HFF-Myc (cell line): ENCODE results near the gene MAP2K7.

Source experiments
- DNase-seq: peaks from one replicate; pipeline ENCODE4 v3.0.0-alpha.2; 2011; ENCODE audit warnings: low read depth; ENCODE audit errors: extremely low read depth
- H3K4me3 ChIP-seq: replicated peaks from 2 replicates; pipeline ENCODE4 v1.5.1; 2011; ENCODE audit warnings: low read depth, mild to moderate bottlenecking, control low read depth, low read length
- TF ChIP-seq, protein P1 (sequence below): IDR thresholded peaks from 2 replicates; pipeline ENCODE4 v1.5.1; 2012; ENCODE audit warnings: mild to moderate bottlenecking, low read depth, low read length, control low read depth; ENCODE audit errors: missing control alignments

MAP2K7 gene

DNA sequence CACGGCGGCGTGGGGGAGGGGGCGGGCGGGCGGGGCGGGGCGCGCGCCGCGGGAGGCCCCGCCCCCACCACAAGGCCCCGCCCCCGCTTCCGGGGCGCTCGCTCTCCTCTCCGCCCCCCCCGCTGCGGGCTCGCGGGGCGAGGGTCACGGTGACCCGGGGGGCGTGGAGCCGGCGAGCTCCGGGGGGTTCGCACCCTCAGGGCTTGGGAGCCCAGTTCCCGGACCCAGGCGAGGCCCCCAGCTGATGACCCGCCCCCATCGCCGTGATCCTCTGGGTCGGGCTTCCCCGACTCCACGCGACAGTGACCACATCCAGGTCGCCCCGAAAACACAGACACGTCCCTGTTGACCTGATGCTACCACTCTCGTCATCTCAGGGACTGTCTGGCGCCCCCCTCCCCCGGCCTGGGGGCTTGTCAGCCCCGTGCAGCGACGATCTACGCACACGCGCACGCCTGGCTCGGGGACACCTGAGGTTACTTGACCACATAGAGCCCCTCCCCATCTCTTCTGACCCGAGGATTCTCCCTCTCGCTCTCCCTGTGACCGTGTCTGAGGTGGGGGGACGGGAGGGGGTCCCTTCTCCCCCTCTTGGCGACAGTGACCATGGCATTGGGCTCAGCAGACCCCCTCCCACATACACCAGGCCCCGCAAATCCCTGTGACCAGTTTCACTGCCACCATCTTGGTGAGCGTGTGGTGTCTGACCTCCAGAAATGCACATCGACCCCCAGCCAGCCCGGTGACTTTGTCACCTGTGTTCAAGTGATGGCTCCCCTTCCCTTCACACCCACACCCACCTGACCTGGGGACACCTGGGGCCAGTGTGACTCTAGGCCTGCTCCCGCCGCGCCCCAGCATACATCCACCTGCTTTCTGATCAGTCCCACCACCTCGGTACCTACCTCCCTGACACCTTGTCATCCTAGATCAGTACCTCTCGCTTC is 670 bp downstream of the MAP2K7 start:
- TF ChIP-seq, protein P1, sequence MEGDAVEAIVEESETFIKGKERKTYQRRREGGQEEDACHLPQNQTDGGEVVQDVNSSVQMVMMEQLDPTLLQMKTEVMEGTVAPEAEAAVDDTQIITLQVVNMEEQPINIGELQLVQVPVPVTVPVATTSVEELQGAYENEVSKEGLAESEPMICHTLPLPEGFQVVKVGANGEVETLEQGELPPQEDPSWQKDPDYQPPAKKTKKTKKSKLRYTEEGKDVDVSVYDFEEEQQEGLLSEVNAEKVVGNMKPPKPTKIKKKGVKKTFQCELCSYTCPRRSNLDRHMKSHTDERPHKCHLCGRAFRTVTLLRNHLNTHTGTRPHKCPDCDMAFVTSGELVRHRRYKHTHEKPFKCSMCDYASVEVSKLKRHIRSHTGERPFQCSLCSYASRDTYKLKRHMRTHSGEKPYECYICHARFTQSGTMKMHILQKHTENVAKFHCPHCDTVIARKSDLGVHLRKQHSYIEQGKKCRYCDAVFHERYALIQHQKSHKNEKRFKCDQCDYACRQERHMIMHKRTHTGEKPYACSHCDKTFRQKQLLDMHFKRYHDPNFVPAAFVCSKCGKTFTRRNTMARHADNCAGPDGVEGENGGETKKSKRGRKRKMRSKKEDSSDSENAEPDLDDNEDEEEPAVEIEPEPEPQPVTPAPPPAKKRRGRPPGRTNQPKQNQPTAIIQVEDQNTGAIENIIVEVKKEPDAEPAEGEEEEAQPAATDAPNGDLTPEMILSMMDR, result no peak
- no peak for DNase-seq

DNA sequence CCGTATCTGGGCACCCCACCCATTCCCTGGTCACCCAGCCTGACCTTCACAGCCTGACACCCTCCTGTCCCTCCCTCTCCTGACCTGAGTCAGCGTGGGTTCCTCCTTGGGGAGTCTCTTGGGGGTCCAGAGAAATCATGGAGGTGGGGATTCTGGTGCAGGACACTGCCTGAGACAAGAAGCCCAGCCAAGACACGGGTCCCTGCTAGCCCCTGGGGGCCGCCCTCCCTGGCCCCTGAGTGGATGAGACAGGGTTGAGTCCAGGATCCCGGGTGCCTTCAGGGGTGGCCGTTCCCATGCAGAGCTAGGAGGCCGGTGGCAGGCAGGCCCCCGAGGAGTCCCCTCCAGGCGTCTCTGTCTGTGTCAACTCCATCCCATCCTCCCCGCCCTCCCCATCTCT is 1.6 kb downstream of the MAP2K7 start:
- TF ChIP-seq, protein P1, result no peak
- DNase-seq, result no peak
- peak overlapping the region; percentile 94 for H3K4me3 ChIP-seq

More for the DNA sequence above, 670 bp downstream of the MAP2K7 start:
- peak overlapping the region; percentile 94 for H3K4me3 ChIP-seq

DNA sequence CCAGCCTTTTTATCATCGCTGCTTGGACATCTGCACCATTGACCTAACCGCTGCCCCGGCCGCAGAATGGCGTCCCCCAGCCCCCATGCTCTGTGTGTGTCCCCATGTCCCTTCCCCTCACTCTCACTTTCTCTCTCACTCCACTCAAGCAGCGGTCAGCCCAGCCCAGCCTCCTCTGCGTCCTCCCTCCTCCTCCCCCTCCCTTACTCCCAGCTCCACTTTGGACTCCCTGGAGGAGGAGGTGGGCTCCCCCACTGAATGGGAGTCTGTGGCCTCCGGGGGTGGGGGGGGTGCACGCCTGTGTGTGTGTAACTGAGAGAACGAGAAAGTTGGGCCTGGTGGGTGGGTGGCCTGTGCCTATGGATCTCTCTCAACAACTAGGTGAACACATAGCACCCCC is 2.2 kb downstream of the MAP2K7 start:
- TF ChIP-seq, protein P1, result no peak
- H3K4me3 ChIP-seq, result no peak overlapping the region
- DNase-seq, result no peak

DNA sequence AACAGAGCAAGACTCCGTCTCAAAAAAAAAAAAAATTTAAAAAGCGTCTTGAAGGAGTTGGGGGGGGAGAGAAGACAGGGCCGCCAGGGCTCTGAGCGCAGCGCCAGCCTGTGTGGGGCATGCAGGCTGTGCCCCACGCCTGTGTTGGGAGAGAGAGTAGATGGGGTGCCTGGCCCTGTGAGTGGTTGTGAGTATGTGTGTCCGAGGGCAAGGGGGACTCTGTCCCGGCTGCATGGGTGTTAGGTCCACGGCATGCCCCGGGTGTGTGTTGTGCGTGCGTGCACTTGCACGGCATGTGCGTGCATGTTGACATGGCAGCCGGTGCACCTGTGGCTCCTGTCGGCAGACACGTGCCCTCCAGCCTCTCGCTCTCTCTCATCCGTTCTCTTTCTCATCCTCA is 3.4 kb downstream of the MAP2K7 start:
- DNase-seq, result no peak
- no peak overlapping the region for H3K4me3 ChIP-seq
- TF ChIP-seq, protein P1, result no peak

DNA sequence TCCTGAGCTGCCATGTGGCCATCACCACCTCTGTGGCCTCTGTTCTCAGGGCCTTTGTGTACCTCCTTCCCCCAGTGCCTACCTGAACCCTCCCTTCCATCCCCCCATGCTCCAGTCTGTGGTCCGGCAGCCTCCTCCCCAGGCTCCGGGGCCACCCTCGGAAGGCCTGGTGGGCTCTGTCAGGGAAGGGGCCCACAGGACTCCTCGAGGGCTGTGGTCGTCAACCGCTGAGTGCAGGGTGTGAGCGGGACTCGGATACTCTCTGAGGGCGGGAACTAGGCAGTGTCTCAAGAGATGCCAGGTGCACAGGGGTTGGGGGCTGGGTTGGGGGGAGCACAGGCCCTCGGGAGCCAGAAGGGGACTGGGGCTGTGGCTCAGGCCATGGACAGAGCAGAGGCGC is 3.9 kb downstream of the MAP2K7 start:
- TF ChIP-seq, protein P1, result no peak
- H3K4me3 ChIP-seq, result no peak overlapping the region
- no peak for DNase-seq

DNA sequence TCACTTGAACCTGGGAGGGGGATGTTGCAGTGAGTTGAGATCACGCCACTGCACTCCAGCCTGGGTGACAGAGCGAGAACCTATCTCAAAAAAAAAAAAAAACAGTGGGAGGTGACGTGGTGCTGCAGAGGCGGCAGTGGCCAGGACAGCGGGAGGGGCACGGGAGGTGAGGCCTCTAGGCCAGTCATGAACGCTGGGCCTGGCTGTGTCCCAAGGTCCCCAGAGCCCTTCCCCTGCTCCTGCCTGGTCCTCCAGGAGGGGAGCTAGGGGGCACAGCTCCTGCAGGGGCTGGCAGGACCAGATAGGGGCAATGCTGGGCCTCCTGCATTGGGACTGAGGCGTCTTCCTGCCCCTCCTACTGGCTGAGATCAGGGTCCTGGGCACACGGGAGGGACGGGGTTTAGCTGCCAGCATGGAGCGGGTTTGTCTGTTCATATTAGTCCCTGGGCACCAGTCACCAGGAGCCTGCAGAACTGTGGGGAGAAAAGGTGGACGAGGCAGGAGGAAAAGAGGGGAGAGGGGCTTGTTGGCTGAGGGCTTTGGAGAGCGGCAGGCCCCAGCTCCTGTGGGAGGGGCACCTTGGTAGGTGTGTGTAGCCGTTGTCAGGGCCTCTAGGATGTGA is 4.5 kb downstream of the MAP2K7 start:
- H3K4me3 ChIP-seq, result no peak overlapping the region
- DNase-seq, result no peak
- TF ChIP-seq, protein P1, result no peak
